DND-41 (cell line): ENCODE results near the gene RBMX.

Experiments
- CTCF ChIP-seq: IDR thresholded peaks from 2 replicates; pipeline ENCODE4 v1.5.1; 2012; ENCODE audit warnings: borderline replicate concordance, low read length, moderate library complexity, mild to moderate bottlenecking; ENCODE audit not compliant: poor library complexity, severe bottlenecking; ENCODE audit errors: extremely low read depth
- EZH2 ChIP-seq: IDR thresholded peaks from 3 replicates; pipeline ENCODE4 v1.6.1; 2012; ENCODE audit warnings: borderline replicate concordance, low read depth, mild to moderate bottlenecking, moderate library complexity, low read length, inconsistent platforms; ENCODE audit not compliant: severe bottlenecking

GRCh38 chrX:136865270-136866158 lies 15.0 kb downstream of the RBMX start:
- TF ChIP-seq CTCF (no peak), EZH2 (no peak)
